Common myeloid progenitor, CD34-positive (primary cell): Measurements from ENCODE around the gene HORMAD2.

Source experiments
- CTCF ChIA-PET: fragments of 350-600 bp; sonication (Branson Sonifier 250); formaldehyde crosslinking; loops from one replicate; lab custom pipeline; 2021; ENCODE audit warnings: antibody characterized with exemption; lab: Charles Lee
- POLR2A ChIA-PET: fragments of 350-600 bp; sonication (Branson Sonifier 250); formaldehyde crosslinking; loops from one replicate; lab custom pipeline; 2021; ENCODE audit warnings: antibody characterized with exemption; lab: Charles Lee
- DNase-seq, 3 donors: peaks; one replicate each; pipeline versions ENCODE4 v3.0.0 to v3.0.0-alpha.2; 2013
- H3K27ac ChIP-seq, 2 experiments: 1 replicate in 1 of 2; 2 replicates in 1 of 2; pipeline ENCODE4 v1.7.0; 2013; ENCODE audit warnings: inconsistent platforms in 2 of 2, low read length in 2 of 2, mild to moderate bottlenecking in 2 of 2, low read depth in 1 of 2, moderate library complexity in 1 of 2; ENCODE audit not compliant: severe bottlenecking in 2 of 2, insufficient read depth in 1 of 2, poor library complexity in 1 of 2
- H3K27me3 ChIP-seq, 5 experiments: replicated peaks in 2 of 5; 1 replicate in 3 of 5; 2 replicates in 2 of 5; pipeline versions ENCODE4 v1.6.1 to v1.7.0; 2013; ENCODE audit warnings: low read length in 4 of 5, mild to moderate bottlenecking in 2 of 5, moderate library complexity in 2 of 5, inconsistent platforms in 1 of 5; ENCODE audit not compliant: insufficient read depth in 5 of 5, control insufficient read depth in 4 of 5
- H3K36me3 ChIP-seq, 4 experiments: 1 replicate in 2 of 4; 2 replicates in 2 of 4; pipeline versions ENCODE4 v1.6.1 to v1.7.0; 2013; ENCODE audit warnings: low read length in 3 of 4, control low read depth in 1 of 4, mild to moderate bottlenecking in 1 of 4; ENCODE audit not compliant: control insufficient read depth in 4 of 4, insufficient read depth in 4 of 4
- H3K4me1 ChIP-seq, 4 experiments: 1 replicate in 3 of 4; 2 replicates in 1 of 4; pipeline versions ENCODE4 v1.6.1 to v1.7.1; 2013; ENCODE audit warnings: low read length in 3 of 4, mild to moderate bottlenecking in 3 of 4, control low read depth in 1 of 4, inconsistent platforms in 1 of 4, moderate library complexity in 1 of 4; ENCODE audit not compliant: control insufficient read depth in 4 of 4, insufficient read depth in 4 of 4; ENCODE audit errors: control extremely low read depth in 1 of 4
- H3K4me3 ChIP-seq, 7 experiments: 1 replicate in 4 of 7; 2 replicates in 3 of 7; pipeline versions ENCODE4 v1.5.1 to v1.7.0; 2013; ENCODE audit warnings: mild to moderate bottlenecking in 7 of 7, low read length in 6 of 7, moderate library complexity in 6 of 7, inconsistent platforms in 2 of 7, low read depth in 2 of 7, control low read depth in 1 of 7; ENCODE audit not compliant: insufficient read depth in 4 of 7, control insufficient read depth in 1 of 7; ENCODE audit errors: extremely low read depth in 1 of 7
- H3K9me3 ChIP-seq, 5 experiments: 1 replicate in 4 of 5; 2 replicates in 1 of 5; pipeline versions ENCODE4 v1.6.1 to v1.7.1; 2013; ENCODE audit warnings: low read length in 4 of 5, mild to moderate bottlenecking in 2 of 5, inconsistent platforms in 1 of 5, low read depth in 1 of 5, moderate library complexity in 1 of 5; ENCODE audit not compliant: control insufficient read depth in 4 of 5, insufficient read depth in 2 of 5; ENCODE audit errors: control extremely low read depth in 1 of 5
- WGBS: methylation state at CpG from one replicate; pipeline ENCODE4 v1.1.5; 2013; ENCODE audit not compliant: insufficient coverage; 5-methylcytosine and 5-hydroxymethylcytosine counted together

Gene HORMAD2

DNA sequence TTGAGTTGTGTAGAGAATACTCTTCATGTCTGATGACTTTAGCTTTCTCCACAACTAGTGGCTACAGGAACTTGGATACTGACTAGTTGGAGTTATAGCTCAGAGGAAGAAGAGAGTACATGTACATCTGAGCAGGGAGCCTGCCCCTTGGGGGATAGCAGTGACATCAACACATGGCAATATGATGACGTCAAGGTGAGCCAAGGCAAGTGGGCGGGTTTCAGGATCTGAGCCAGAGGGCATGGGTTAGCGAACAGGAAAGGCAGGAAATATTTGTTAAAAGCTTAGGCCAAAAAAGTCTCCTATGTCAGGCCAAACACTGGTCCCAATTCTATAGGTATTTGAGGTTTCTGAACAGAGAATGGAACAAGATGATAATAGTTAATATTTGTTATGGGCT lies 42.0 kb upstream of the HORMAD2 start:
- ChIA-PET CTCF (interaction anchor here (1.5 to 2.5 kb wide), 2 partner anchors 9 to 16 kb away, joined by 7 read pairs; no protein-coding TSS in a partner anchor), POLR2A (no interaction called here)
- DNase-seq: no peak
- H3K4me1 ChIP-seq: peaks cover 0 to 4% (median 2%) of the 10 kb centered on the region in 4 experiments
- no peaks in the 10 kb centered on the region for H3K9me3 ChIP-seq
- 89% methylated on average over 3 of the region's 3 CpGs for WGBS
- no peaks in the 10 kb centered on the region for H3K27me3 ChIP-seq
- no peak overlapping the region for H3K27ac ChIP-seq
- H3K36me3 ChIP-seq: no peaks in the 10 kb centered on the region
- no peak overlapping the region for H3K4me3 ChIP-seq

DNA sequence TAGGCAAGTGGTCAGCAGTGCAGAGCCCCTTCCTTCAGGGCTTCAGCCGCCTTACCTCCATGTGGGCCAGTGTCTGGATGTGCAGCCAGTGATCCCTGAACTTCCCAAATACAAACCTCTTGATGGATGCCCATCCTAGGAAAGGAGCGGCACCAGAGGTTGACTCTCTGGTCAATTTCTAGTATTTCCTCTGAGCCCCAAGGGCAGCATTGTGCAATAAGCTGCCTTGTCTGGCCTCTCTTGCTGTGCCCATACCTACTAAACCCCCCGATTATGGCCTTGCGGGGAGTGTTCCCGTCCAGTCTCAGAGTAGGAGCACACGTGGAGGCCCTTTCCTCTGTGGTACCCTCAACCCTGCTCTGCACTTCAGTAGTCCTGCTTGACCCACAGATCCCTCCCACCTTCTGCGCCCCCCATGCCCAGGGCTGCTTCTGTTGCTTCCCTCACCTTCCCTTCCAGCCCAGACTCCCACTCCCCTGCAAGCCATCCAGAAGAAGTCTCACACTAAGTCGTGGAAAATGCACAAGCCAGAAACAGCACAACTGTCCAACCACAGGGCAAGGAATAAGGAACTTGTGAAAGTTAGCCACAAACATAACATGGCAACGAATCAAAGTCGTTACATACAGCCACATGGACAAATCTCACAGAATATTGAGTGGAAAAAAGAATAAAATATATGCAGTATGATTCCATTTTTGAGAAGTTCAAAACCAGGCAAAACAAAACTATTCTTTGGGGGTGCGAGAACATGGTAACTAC lies 39.6 kb upstream of the HORMAD2 start:
- H3K4me3 ChIP-seq: no peak overlapping the region
- H3K4me1 ChIP-seq: peaks cover 0 to 4% (median 2%) of the 10 kb centered on the region in 4 experiments
- 83% methylated on average over 8 of the region's 11 CpGs for WGBS
- H3K36me3 ChIP-seq: no peaks in the 10 kb centered on the region
- POLR2A ChIA-PET: no interaction called here
- H3K27ac ChIP-seq: no peak overlapping the region
- CTCF ChIA-PET: interaction anchor here (2.5 kb wide), 1 partner anchor 18 kb away, joined by 7 read pairs; no protein-coding TSS in a partner anchor
- peak in 2 of 3 donors; percentile 25 to 37 for DNase-seq
- H3K27me3 ChIP-seq: no peaks in the 10 kb centered on the region
- no peaks in the 10 kb centered on the region for H3K9me3 ChIP-seq

DNA sequence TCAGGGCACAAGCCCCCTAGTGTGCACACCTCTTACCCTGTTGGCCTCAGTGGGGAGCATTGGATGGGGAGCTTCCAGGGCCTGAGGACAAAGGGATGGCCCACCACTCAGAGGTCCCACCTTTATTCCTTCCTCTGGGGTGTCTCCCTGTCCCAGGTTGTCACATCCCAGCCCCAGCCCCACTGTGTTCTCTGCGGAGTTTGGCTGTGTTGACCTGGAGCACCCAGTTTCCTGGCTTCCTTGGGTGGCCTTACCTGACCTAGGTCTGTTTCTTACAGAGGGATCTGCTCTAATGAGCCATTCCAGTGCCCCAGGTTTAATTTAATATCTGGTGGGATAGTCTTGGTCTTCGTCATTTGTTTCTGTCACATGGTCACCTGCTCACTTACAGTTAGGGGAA lies 38.8 kb upstream of the HORMAD2 start:
- ChIA-PET CTCF (interaction anchor here (0.5 kb wide), 1 partner anchor 19 kb away, joined by 3 read pairs; no protein-coding TSS in a partner anchor), POLR2A (no interaction called here)
- Histone ChIP-seq H3K4me3 (no peak overlapping the region), H3K27me3 (no peaks in the 10 kb centered on the region), H3K36me3 (no peaks in the 10 kb centered on the region), H3K4me1 (peaks cover 0 to 4% (median 2%) of the 10 kb centered on the region in 4 experiments), H3K9me3 (no peaks in the 10 kb centered on the region), H3K27ac (no peak overlapping the region)
- WGBS: 92% methylated on average over 2 of the region's 2 CpGs
- no peak for DNase-seq

DNA sequence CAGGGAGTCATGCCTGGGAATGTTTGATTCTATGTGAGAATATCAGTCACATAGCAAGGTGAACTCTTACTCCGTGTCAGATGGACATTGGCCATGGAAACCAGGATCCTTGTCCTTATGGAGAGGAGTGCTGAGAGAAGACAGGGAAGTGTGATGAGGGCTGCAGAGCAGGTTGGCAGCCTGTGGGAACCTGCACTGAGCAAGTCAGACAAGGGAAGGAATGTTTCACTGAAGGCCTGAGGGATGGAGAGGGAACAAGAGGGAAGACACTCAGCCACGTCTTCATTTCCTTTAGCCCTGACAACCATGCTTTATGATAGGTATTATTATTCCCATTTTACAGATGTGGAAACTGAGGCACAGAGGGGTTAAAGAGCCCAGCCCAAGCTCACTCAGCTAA lies 38.4 kb upstream of the HORMAD2 start:
- Histone ChIP-seq H3K36me3 (no peaks in the 10 kb centered on the region), H3K4me3 (no peak overlapping the region), H3K9me3 (no peaks in the 10 kb centered on the region), H3K4me1 (peaks cover 0 to 6% (median 2%) of the 10 kb centered on the region in 4 experiments), H3K27me3 (no peaks in the 10 kb centered on the region), H3K27ac (no peak overlapping the region)
- ChIA-PET POLR2A (no interaction called here), CTCF (interaction anchor here (0.5 kb wide), 1 partner anchor 19 kb away, joined by 3 read pairs; no protein-coding TSS in a partner anchor)
- DNase-seq: no peak
- 100% methylated on average over 1 of the region's 2 CpGs for WGBS

DNA sequence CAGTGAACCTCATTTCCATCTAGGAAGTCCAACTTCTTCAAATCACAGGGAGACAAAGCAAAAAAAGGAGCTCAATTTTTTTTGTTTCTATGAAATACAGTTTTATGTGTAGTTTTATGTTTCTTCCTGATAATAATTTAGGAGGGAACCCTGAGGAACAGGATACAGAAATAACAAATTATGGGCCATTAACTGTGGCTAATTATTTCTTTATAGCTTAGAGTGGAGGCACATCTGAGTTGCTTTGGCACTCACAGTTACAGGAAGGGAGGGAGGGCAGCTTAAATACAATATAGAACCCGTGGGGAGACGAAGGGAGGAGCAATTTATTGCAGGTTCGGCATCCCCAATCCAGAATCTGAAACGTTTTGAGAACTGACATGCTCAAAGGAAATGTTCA lies 37.1 kb upstream of the HORMAD2 start:
- CTCF ChIA-PET: no interaction called here
- 20% methylated on average over 2 of the region's 4 CpGs for WGBS
- POLR2A ChIA-PET: no interaction called here
- Histone ChIP-seq H3K4me3 (no peak overlapping the region), H3K9me3 (no peaks in the 10 kb centered on the region), H3K27me3 (no peaks in the 10 kb centered on the region), H3K36me3 (no peaks in the 10 kb centered on the region), H3K4me1 (peaks cover 0 to 6% (median 3%) of the 10 kb centered on the region in 4 experiments), H3K27ac (no peak overlapping the region)
- no peak for DNase-seq

DNA sequence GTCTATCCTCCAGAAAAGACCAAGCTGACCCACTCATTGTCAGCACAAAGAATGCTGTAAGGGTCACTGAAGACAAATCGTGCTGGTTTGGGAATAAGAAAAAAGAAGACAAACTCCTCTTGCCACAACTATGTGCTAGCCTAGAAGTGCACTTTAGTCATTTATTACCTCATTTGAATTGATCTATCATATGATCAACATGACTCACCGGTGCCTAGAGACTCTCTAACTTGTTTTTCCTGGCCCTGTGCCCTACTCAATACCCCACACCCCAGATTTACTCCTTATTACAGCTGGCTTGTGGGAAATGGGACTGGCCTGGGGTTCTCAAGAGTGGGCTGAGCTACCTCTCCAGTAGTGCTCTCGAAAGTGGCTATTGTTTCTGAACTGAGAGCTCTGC lies 35.9 kb upstream of the HORMAD2 start:
- POLR2A ChIA-PET: no interaction called here

DNA sequence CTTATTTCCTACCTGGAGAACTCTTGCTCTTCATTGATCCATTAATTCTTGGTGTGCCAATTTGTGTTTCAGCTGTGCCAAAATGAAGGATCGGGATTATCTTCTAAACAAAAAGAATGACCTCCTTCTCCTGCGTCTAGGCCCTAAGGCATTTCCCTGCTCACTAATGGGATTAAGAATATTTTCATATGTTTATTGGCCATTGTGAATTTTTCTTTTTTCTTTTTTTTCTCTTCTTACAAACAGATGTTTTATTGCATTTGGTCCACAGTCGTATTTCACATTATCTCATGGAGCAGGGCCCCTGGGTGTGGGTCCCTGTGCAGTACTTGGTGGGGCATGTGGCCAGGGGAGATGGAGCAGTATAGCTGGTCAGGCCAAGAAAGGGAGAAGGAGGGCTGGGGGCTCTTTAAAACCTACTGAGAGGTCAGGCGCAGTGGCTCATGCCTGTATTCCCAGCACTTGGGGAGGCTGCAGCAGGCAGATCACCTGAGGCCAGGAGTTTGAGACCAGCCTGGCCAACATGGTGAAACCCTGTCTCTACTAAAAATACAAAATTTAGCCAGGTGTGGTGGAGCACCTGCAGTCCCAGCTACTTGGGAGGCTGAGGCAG lies 35.3 kb upstream of the HORMAD2 start:
- Histone ChIP-seq H3K27ac (no peak overlapping the region), H3K27me3 (no peaks in the 10 kb centered on the region), H3K4me1 (peaks cover 0 to 6% (median 3%) of the 10 kb centered on the region in 4 experiments), H3K9me3 (no peaks in the 10 kb centered on the region), H3K4me3 (no peak overlapping the region), H3K36me3 (no peaks in the 10 kb centered on the region)
- CTCF ChIA-PET: interaction anchor here (0.7 to 1.2 kb wide), 3 partner anchors 10 to 208 kb away, joined by 3 to 4 read pairs (median 3); no protein-coding TSS in a partner anchor
- POLR2A ChIA-PET: no interaction called here
- DNase-seq: no peak
- 86% methylated on average over 1 of the region's 4 CpGs for WGBS

More for the DNA sequence above, 35.9 kb upstream of the HORMAD2 start:
- Histone ChIP-seq H3K27ac (no peak overlapping the region), H3K9me3 (no peaks in the 10 kb centered on the region), H3K4me1 (peaks cover 0 to 6% (median 3%) of the 10 kb centered on the region in 4 experiments), H3K27me3 (no peaks in the 10 kb centered on the region), H3K4me3 (no peak overlapping the region), H3K36me3 (no peaks in the 10 kb centered on the region)
- 93% methylated on average over 3 of the region's 3 CpGs for WGBS
- CTCF ChIA-PET: interaction anchor here (0.7 to 1.2 kb wide), 2 partner anchors 13 to 208 kb away, joined by 3 to 4 read pairs; no protein-coding TSS in a partner anchor
- no peak for DNase-seq
